C4-2B (cell line): ENCODE data around the gene DGKG.

Experiments
- CTCF ChIP-seq: fragments of 450-650 bp; conservative IDR thresholded peaks from 2 replicates; pipeline ENCODE4 v1.5.1; 2017; ENCODE audit warnings: mild to moderate bottlenecking
- ZFX ChIP-seq: fragments of 450-650 bp; IDR thresholded peaks from 2 replicates; pipeline ENCODE4 v1.6.1; 2017

GRCh38 chr3:186400026-186400425 lies 38.0 kb upstream of the DGKG start:
- TF ChIP-seq CTCF (no peak), ZFX (no peak)
